Right lobe of liver (tissue), 6 donors: ENCODE measurements around the gene PFKL. TPM values are rescaled to one million over a fixed set of nuclear protein-coding genes. Genes with fewer than 3 reads are reported as not detected.

Source experiments
- ATAC-seq, 4 donors: fragments of 200-7000 bp; cut with Tn5 transposase; one replicate each; pipeline ENCODE4 v1.9.1; 2020; ENCODE audit warnings: mild to moderate bottlenecking in 4 of 4, moderate library complexity in 4 of 4
- DNase-seq, 3 donors: peaks; one replicate each; pipeline ENCODE4 v3.0.0-alpha.2; 2020
- H3K27ac ChIP-seq, 3 donors: fragments of 200-600 bp; one replicate each; pipeline ENCODE4 v1.8.0; 2022
- H3K27me3 ChIP-seq, 2 donors: fragments of 200-600 bp; one replicate each; pipeline ENCODE4 v1.8.0; 2022
- H3K36me3 ChIP-seq, 4 donors: fragments of 200-600 bp; sonication (generic) in 1 of 4; one replicate each; pipeline versions ENCODE4 v1.5.1 to v1.8.0; 2017 to 2022; ENCODE audit warnings: control low read depth in 1 of 4
- H3K4me1 ChIP-seq, 4 donors: fragments of 200-600 bp; sonication (generic) in 1 of 4; one replicate each; pipeline versions ENCODE4 v1.5.1 to v1.8.0; 2017 to 2022; ENCODE audit warnings: control low read depth in 1 of 4
- H3K4me3 ChIP-seq, 3 donors: fragments of 200-600 bp; one replicate each; pipeline ENCODE4 v1.8.0; 2022
- H3K9me3 ChIP-seq, 4 donors: fragments of 200-600 bp; sonication (generic) in 1 of 4; one replicate each; pipeline versions ENCODE4 v1.5.1 to v1.8.0; 2017 to 2022; ENCODE audit warnings: control low read depth in 1 of 4
- POLR2A ChIP-seq: fragments of 450-650 bp; IDR thresholded peaks from one replicate; pipeline ENCODE4 v1.6.1; 2017; ENCODE audit warnings: antibody characterized with exemption, mild to moderate bottlenecking
- WGBS: methylation state at CpG from one replicate; pipeline ENCODE4 v1.1.6; 2018; ENCODE audit warnings: low coverage, low lambda C conversion rate; ENCODE audit not compliant: insufficient coverage; ENCODE audit errors: missing lambda C conversion rate; 5-methylcytosine and 5-hydroxymethylcytosine counted together
- intact Hi-C, 2 donors: fragments of 100-400 bp; cut with DNase I; formaldehyde crosslinking; loops; one replicate each; pipeline versions ENCODE4 v1.11.2 to v1.14.1; 2022
- total RNA-seq, 6 experiments: library from RNA; depleted of rRNA in 2 of 6; stranded (reverse); fragments of >200 nt in 2 of 6; fragmentation: NEBNext Ultra II Directional in 3 of 6; extraction: Animal tissue kit (Norgen Biotek cat#: 25700) in 3 of 6; gene quantifications; one replicate each; pipeline versions ENCODE4 v1.1.0 to v1.2.4, GENCODE V29; 2016 to 2023
- TF ChIP-seq, protein P1 (sequence below), 4 donors: fragments of 200-600 bp in 3 of 4; fragments of 450-650 bp in 1 of 4; IDR thresholded peaks; one replicate each; pipeline versions ENCODE4 v1.5.1 to v1.8.0; 2016 to 2022; ENCODE audit warnings: antibody characterized with exemption in 4 of 4, mild to moderate bottlenecking in 2 of 4
- donor health status: DM: no; HTN: yes; CAD: no.
- donor health status: DM: no; HTN: no; CAD: no.
- donor health status: DM: no; HTN: no; CAD: no.
- donor health status: DM: no; HTN: yes; CAD: no.
- donor health status: DM: no; HTN: yes; CAD: no.

Gene PFKL
- total RNA-seq, 6 experiments from 2014 or later: 68.3 to 97.6 (median 73.7) TPM

DNA sequence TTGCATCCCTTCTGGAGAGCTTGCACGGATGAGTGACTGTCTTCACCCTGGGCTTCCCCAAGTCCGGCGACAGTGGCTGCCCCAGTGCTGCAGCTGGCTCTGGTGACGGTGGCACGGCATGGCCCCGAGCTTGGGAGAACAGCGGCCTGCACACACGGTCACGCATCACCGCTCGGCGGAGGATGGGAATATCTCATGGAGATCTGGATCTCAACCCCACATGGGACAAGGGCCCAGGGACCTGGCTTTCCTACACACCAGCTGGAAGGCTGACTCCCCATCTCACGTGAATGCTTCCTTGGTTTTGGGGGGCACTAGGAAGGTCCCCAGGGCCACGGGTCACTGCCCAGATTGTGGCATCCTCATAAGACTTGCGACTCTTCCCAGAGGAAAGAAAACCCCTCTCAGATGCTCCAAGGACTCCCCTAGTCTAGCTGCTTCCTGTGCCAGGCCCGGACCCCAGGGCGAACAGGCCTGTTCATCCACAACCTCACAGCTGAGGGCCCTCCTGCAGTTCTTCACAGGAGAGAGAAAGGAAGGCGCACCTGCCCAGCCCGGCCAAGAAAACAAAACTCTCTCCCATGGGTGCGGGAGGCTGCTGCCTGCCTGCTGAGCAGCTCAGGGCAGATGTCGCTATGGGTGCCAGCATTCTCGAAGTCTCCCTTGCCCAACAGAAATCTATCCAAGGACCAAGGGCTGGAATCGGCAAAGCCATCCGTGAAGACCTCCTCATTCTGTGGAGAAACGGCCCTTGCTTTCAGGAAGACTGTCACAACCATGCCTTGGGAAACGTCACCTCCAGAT lies 29.4 kb downstream of the PFKL start:
- no peaks in the 10 kb centered on the region for H3K27me3 ChIP-seq
- no peaks in the 10 kb centered on the region for H3K4me1 ChIP-seq
- ATAC-seq (no peak), DNase-seq (no peak)
- TF ChIP-seq, protein P1, sequence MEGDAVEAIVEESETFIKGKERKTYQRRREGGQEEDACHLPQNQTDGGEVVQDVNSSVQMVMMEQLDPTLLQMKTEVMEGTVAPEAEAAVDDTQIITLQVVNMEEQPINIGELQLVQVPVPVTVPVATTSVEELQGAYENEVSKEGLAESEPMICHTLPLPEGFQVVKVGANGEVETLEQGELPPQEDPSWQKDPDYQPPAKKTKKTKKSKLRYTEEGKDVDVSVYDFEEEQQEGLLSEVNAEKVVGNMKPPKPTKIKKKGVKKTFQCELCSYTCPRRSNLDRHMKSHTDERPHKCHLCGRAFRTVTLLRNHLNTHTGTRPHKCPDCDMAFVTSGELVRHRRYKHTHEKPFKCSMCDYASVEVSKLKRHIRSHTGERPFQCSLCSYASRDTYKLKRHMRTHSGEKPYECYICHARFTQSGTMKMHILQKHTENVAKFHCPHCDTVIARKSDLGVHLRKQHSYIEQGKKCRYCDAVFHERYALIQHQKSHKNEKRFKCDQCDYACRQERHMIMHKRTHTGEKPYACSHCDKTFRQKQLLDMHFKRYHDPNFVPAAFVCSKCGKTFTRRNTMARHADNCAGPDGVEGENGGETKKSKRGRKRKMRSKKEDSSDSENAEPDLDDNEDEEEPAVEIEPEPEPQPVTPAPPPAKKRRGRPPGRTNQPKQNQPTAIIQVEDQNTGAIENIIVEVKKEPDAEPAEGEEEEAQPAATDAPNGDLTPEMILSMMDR (IDR thresholded peaks at IDR 0.05): no peak
- TF ChIP-seq POLR2A: no peak
- H3K36me3 ChIP-seq: peaks cover 0 to 10% (median 0%) of the 10 kb centered on the region in 4 donors
- intact Hi-C loops: no loop called here
- H3K9me3 ChIP-seq: no peaks in the 10 kb centered on the region
- H3K4me3 ChIP-seq: no peak overlapping the region
- H3K27ac ChIP-seq: no peak overlapping the region
- WGBS: 40% methylated on average over 2 of the region's 26 CpGs

- intact Hi-C loops: no loop called here
- H3K36me3 ChIP-seq: peaks cover 0 to 3% (median 0%) of the 10 kb centered on the region in 4 donors
- DNase-seq: no peak
- H3K4me1 ChIP-seq: no peaks in the 10 kb centered on the region
- no peaks in the 10 kb centered on the region for H3K9me3 ChIP-seq
- WGBS: 90% methylated on average over 6 of the region's 44 CpGs
- H3K27ac ChIP-seq: no peak overlapping the region
- no peak overlapping the region for H3K4me3 ChIP-seq
- no peaks in the 10 kb centered on the region for H3K27me3 ChIP-seq
- peak in 1 of 4 donors; percentile 1 for ATAC-seq
- TF ChIP-seq, protein P1 (IDR thresholded peaks at IDR 0.05): no peak
- TF ChIP-seq POLR2A: no peak
Measured at GRCh38 chr21:44329971-44330681, 30.3 kb downstream of the PFKL start.

GRCh38 chr21:44330698-44331097 lies 30.8 kb downstream of the PFKL start:
- H3K27ac ChIP-seq: no peak overlapping the region
- no peaks in the 10 kb centered on the region for H3K27me3 ChIP-seq
- H3K4me1 ChIP-seq: no peaks in the 10 kb centered on the region
- no peak overlapping the region for H3K4me3 ChIP-seq
- H3K9me3 ChIP-seq: no peaks in the 10 kb centered on the region
- no peak for TF ChIP-seq POLR2A
- ATAC-seq (no peak), DNase-seq (no peak)
- intact Hi-C loops: no loop called here
- no CpG with 5 or more reads among the region's 18 CpGs for WGBS
- H3K36me3 ChIP-seq: no peaks in the 10 kb centered on the region

DNA sequence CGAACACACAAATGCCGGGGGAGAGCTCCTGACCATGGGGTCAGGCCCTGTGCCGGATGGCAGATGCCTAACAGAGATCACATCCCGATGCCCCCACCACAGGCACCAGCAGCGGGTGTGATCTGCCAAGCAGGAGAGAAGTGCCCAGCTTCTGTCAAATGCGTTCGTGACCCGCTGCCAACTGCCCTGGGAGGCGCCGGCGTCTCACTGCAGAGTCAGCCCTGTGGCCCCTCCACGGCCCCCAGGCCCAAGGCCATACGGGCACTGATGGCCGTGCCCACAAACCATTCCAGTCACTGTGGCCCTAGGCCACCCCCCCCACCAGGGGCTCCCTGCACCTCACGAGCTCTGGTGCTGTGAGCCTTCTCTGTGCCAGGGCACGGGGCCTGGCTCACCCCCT lies 31.4 kb downstream of the PFKL start:
- WGBS: no CpG with 5 or more reads among the region's 16 CpGs
- no peak for TF ChIP-seq POLR2A
- TF ChIP-seq, protein P1 (IDR thresholded peaks at IDR 0.05): no peak
- no peak overlapping the region for H3K4me3 ChIP-seq
- no peak for DNase-seq
- intact Hi-C loops: no loop called here
- no peaks in the 10 kb centered on the region for H3K27me3 ChIP-seq
- H3K9me3 ChIP-seq: no peaks in the 10 kb centered on the region
- no peaks in the 10 kb centered on the region for H3K36me3 ChIP-seq
- H3K4me1 ChIP-seq: no peaks in the 10 kb centered on the region
- H3K27ac ChIP-seq: no peak overlapping the region
- ATAC-seq: peak in 1 of 4 donors; percentile 3
